DOHH2 (cell line): ENCODE data around the gene SPINK6.

Experiments used
- H3F3A ChIP-seq: fragments of 200-600 bp; sonication (generic), shearing (Covaris generic); 2 replicates; pipeline ENCODE4 v1.6.0; 2016; ENCODE audit warnings: antibody characterized with exemption, mild to moderate bottlenecking; ENCODE audit not compliant: control insufficient read depth, insufficient read depth
- H3K27ac ChIP-seq: fragments of 200-600 bp; sonication (generic); 2 replicates; pipeline ENCODE4 v1.5.1; 2014; ENCODE audit warnings: low read depth, mild to moderate bottlenecking, low read length, moderate library complexity
- H3K27me3 ChIP-seq: fragments of 200-600 bp; sonication (generic); 2 replicates; pipeline ENCODE4 v1.6.1; 2014; ENCODE audit warnings: mild to moderate bottlenecking, low read length, mixed read lengths; ENCODE audit not compliant: control insufficient read depth
- H3K36me3 ChIP-seq: fragments of 200-600 bp; sonication (generic); 2 replicates; pipeline ENCODE4 v1.6.1; 2014; ENCODE audit warnings: mild to moderate bottlenecking, low read length, moderate library complexity, mixed read lengths; ENCODE audit not compliant: control insufficient read depth
- H3K4me1 ChIP-seq: fragments of 200-600 bp; sonication (generic); 2 replicates; pipeline ENCODE4 v1.6.1; 2014; ENCODE audit warnings: mild to moderate bottlenecking, low read length, mixed read lengths; ENCODE audit not compliant: control insufficient read depth
- H3K4me2 ChIP-seq: fragments of 200-600 bp; sonication (generic); 2 replicates; pipeline ENCODE4 v1.6.0; 2014; ENCODE audit warnings: mild to moderate bottlenecking, low read length, moderate library complexity
- H3K4me3 ChIP-seq: fragments of 200-600 bp; sonication (generic); 2 replicates; pipeline ENCODE4 v1.5.1; 2014; ENCODE audit warnings: mild to moderate bottlenecking, low read length, mixed read lengths
- H3K79me2 ChIP-seq: fragments of 200-600 bp; sonication (generic); 2 replicates; pipeline ENCODE4 v1.6.1; 2014; ENCODE audit warnings: mild to moderate bottlenecking, low read length, mixed read lengths; ENCODE audit not compliant: control insufficient read depth
- H3K9me2 ChIP-seq: fragments of 200-600 bp; sonication (generic); replicated peaks from 2 replicates; pipeline ENCODE4 v1.6.1; 2014; ENCODE audit warnings: mild to moderate bottlenecking, low read length, mixed read lengths; ENCODE audit not compliant: control insufficient read depth
- H3K9me3 ChIP-seq: fragments of 200-600 bp; sonication (generic); 2 replicates; pipeline ENCODE4 v1.6.1; 2014; ENCODE audit warnings: antibody characterized with exemption, low read length, mixed read lengths; ENCODE audit not compliant: control insufficient read depth, insufficient read depth
- H4K20me1 ChIP-seq: fragments of 200-600 bp; sonication (generic); 2 replicates; pipeline ENCODE4 v1.6.0; 2014; ENCODE audit warnings: low read depth, mild to moderate bottlenecking, antibody characterized with exemption, low read length, moderate library complexity; ENCODE audit not compliant: control insufficient read depth, insufficient read depth
- EZH2phosphoT487 ChIP-seq: fragments of 200-600 bp; sonication (generic); IDR thresholded peaks from 2 replicates; pipeline ENCODE4 v1.6.1; 2017; ENCODE audit warnings: borderline replicate concordance, mild to moderate bottlenecking, antibody characterized with exemption, low read length, moderate library complexity, mixed read lengths
- TF ChIP-seq, protein P1 (sequence below): fragments of 200-600 bp; sonication (generic); IDR thresholded peaks from one replicate; pipeline ENCODE4 v1.5.1; 2014; ENCODE audit warnings: antibody characterized with exemption, mild to moderate bottlenecking, low read depth, low read length; ENCODE audit not compliant: poor library complexity, severe bottlenecking

SPINK6 gene

DNA sequence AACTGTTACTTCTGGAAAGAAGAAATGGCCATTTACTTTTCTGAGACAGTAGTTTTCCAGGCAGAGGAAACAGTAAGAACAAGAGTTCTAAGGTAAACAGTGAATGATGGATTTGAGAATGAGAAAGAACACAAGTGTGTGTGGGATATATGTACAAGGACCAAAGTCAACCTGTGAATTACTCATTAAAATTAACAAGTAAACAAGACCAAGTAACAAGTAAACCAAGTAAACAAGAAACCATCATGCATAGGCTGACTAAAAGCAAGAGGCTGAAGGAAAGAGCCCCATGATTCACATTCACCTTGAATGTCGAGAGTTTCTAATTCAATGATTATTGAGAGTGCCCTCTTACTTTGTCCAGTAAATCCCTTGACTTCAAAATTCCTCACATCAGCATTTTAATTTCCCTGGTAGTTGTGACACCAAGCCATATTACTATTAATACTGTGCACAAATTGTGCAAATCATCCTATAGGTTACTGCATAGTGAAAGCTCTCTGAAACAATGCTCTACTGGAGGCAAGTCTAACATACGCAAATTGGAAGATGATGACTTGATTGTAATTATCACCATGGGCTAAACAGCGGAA, 25.6 kb downstream of the SPINK6 start:
- Histone ChIP-seq H3K36me3 (no peaks in the 10 kb centered on the region), H3K9me3 (no peaks in the 10 kb centered on the region), H3K79me2 (no peaks in the 10 kb centered on the region), H4K20me1 (no peaks in the 10 kb centered on the region), H3K4me1 (no peaks in the 10 kb centered on the region), H3K4me3 (no peak overlapping the region), H3K27me3 (no peaks in the 10 kb centered on the region), H3F3A (no peaks in the 10 kb centered on the region), H3K9me2 (no peaks in the 10 kb centered on the region), H3K4me2 (no peak overlapping the region), H3K27ac (no peak overlapping the region)
- TF ChIP-seq, protein P1, sequence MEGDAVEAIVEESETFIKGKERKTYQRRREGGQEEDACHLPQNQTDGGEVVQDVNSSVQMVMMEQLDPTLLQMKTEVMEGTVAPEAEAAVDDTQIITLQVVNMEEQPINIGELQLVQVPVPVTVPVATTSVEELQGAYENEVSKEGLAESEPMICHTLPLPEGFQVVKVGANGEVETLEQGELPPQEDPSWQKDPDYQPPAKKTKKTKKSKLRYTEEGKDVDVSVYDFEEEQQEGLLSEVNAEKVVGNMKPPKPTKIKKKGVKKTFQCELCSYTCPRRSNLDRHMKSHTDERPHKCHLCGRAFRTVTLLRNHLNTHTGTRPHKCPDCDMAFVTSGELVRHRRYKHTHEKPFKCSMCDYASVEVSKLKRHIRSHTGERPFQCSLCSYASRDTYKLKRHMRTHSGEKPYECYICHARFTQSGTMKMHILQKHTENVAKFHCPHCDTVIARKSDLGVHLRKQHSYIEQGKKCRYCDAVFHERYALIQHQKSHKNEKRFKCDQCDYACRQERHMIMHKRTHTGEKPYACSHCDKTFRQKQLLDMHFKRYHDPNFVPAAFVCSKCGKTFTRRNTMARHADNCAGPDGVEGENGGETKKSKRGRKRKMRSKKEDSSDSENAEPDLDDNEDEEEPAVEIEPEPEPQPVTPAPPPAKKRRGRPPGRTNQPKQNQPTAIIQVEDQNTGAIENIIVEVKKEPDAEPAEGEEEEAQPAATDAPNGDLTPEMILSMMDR, result no peak
- no peak for TF ChIP-seq EZH2phosphoT487

DNA sequence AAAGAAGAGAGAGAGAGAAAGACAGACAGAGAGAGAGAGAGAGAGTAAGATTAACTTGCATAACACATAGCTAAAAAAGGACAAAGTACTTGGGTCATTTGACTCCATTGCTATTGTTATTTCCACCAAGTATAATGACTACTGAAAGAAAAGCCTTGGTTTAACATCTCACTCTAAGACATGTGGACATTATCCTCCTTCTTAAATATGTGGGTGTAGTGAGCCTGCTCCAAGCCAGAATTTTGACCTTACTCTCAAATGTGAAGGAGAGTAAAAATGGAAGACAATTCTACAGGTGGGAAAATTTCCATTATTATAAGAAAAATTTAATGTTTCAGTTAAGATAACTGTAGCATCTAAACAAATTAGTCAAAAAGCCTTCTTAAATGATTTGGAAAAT, 27.0 kb downstream of the SPINK6 start:
- no peaks in the 10 kb centered on the region for H3K9me3 ChIP-seq
- no peaks in the 10 kb centered on the region for H3F3A ChIP-seq
- no peaks in the 10 kb centered on the region for H3K9me2 ChIP-seq
- no peaks in the 10 kb centered on the region for H3K27me3 ChIP-seq
- H4K20me1 ChIP-seq, result no peaks in the 10 kb centered on the region
- TF ChIP-seq, protein P1, result no peak
- TF ChIP-seq EZH2phosphoT487, result no peak
- no peak overlapping the region for H3K4me2 ChIP-seq
- no peaks in the 10 kb centered on the region for H3K4me1 ChIP-seq
- no peaks in the 10 kb centered on the region for H3K36me3 ChIP-seq
- H3K4me3 ChIP-seq, result no peak overlapping the region
- H3K79me2 ChIP-seq, result no peaks in the 10 kb centered on the region
- no peak overlapping the region for H3K27ac ChIP-seq

DNA sequence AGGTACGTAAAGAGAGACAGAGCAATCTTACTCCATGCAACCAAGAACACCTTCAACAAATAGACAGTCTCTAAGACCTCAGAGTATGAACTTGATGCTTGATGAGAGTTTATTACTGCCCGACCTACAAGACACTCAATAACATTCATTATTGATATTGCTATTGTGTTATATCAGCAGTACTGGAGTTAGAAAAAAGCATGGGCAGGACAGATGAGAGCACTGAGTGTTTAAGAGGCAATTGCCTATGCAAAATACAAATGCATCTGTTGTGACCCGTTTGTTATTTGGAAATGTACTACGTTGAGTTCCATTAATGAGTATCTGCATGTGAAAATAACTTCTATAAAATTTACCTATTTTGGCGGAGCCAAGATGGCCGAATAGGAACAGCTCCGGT, 27.4 kb downstream of the SPINK6 start:
- no peak for TF ChIP-seq EZH2phosphoT487
- Histone ChIP-seq H3K27ac (no peak overlapping the region), H3K4me1 (no peaks in the 10 kb centered on the region), H3K27me3 (no peaks in the 10 kb centered on the region), H3K9me3 (no peaks in the 10 kb centered on the region), H3K9me2 (no peaks in the 10 kb centered on the region), H3K4me2 (no peak overlapping the region), H3K79me2 (no peaks in the 10 kb centered on the region), H4K20me1 (no peaks in the 10 kb centered on the region), H3F3A (no peaks in the 10 kb centered on the region), H3K36me3 (no peaks in the 10 kb centered on the region), H3K4me3 (no peak overlapping the region)

DNA sequence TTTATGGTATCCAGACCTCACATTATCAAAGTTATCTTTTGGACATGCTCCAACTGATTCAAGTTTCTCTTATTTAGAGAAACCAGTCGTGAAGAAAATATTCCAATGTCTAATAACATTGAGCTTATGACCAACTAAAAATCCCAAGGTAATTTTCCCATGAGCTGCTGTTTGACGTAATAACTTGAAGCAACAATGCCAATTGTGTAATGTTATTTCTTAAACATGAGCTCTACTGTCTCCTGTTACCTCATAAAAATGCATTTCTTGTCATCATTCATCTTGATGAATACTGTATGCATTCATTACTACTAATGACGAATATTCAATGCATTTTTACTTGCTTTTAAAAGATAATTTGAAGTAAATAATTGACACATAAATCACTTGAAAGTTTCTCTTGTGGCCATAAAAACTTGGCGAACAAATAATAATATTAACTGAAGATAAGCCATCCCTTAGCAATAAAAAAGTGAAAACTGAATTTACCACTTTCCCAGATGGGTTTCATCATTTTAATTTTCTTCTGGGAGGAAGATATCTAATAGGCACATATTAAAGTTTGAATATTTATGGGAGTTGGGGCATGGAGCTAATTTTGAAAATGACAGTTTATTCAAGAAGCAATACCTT, 35.1 kb downstream of the SPINK6 start:
- H3K4me3 ChIP-seq, result no peak overlapping the region
- H3F3A ChIP-seq, result no peaks in the 10 kb centered on the region
- no peak overlapping the region for H3K27ac ChIP-seq
- H3K27me3 ChIP-seq, result no peaks in the 10 kb centered on the region
- no peaks in the 10 kb centered on the region for H4K20me1 ChIP-seq
- H3K36me3 ChIP-seq, result no peaks in the 10 kb centered on the region
- H3K79me2 ChIP-seq, result no peaks in the 10 kb centered on the region
- no peaks in the 10 kb centered on the region for H3K9me3 ChIP-seq
- no peaks in the 10 kb centered on the region for H3K4me1 ChIP-seq
- no peak for TF ChIP-seq EZH2phosphoT487
- TF ChIP-seq, protein P1, result no peak
- no peak overlapping the region for H3K4me2 ChIP-seq
- H3K9me2 ChIP-seq, result no peaks in the 10 kb centered on the region
